Stimulated activated CD4-positive, alpha-beta T cell treated with anti-CD3 and anti-CD28 coated beads, Interleukin-15, amount 100 ng/mL, for 48 hours (primary cell): ENCODE data around the gene SENP7.
"Not testable (repeated sequence)": the region's sequence is repeated elsewhere in the genome, so short reads cannot be mapped to it uniquely, and the experiment has no call there.

ENCODE experiments used
- DNase-seq, 2 donors: peaks; one replicate each; pipeline ENCODE4 v3.0.0-alpha.2; 2020; ENCODE audit warnings: low read depth in 2 of 2

SENP7 gene

GRCh38 chr3:101329016-101329673 is 183.9 kb downstream of the SENP7 start:
- DNase-seq: no peak

GRCh38 chr3:101325393-101326134 is 187.4 kb downstream of the SENP7 start:
- DNase-seq: no peak

- no peak for DNase-seq
These were observed 192.5 kb downstream of the SENP7 start, which contains the start of gene IMPG2 for GRCh38 chr3:101320475-101320874. IMPG2 (minus strand) TSS chr3:101320575; CDS start chr3:101320372, 203 bp downstream.

GRCh38 chr3:101319531-101319930 is 193.5 kb downstream of the SENP7 start:
- no peak for DNase-seq

- no peak for DNase-seq
These were observed 200.5 kb downstream of the SENP7 start for GRCh38 chr3:101312545-101312944.

GRCh38 chr3:101311676-101312075 is 201.3 kb downstream of the SENP7 start:
- no peak for DNase-seq

GRCh38 chr3:101310978-101311375 is 202.0 kb downstream of the SENP7 start:
- DNase-seq: no peak

- DNase-seq: not testable (repeated sequence)
These were observed 204.8 kb downstream of the SENP7 start for GRCh38 chr3:101308147-101308772.

GRCh38 chr3:101303836-101304235 is 209.2 kb downstream of the SENP7 start:
- no peak for DNase-seq

- DNase-seq: no peak
These were observed 209.8 kb downstream of the SENP7 start for GRCh38 chr3:101303089-101303731.

- no peak for DNase-seq
These were observed 212.9 kb downstream of the SENP7 start for GRCh38 chr3:101300073-101300472.

- DNase-seq: no peak
These were observed 221.0 kb downstream of the SENP7 start for GRCh38 chr3:101292027-101292426.

GRCh38 chr3:101288294-101288693 is 224.7 kb downstream of the SENP7 start:
- DNase-seq: no peak

- no peak for DNase-seq
These were observed 228.3 kb downstream of the SENP7 start for GRCh38 chr3:101284757-101285156.

- DNase-seq: no peak
These were observed 231.4 kb downstream of the SENP7 start for GRCh38 chr3:101281521-101282030.

GRCh38 chr3:101279765-101280385 is 233.1 kb downstream of the SENP7 start:
- DNase-seq: no peak

- no peak for DNase-seq
These were observed 233.8 kb downstream of the SENP7 start for GRCh38 chr3:101279162-101279561.

- no peak for DNase-seq
These were observed 234.3 kb downstream of the SENP7 start for GRCh38 chr3:101278727-101279126.
